ENCODE measurements around the gene NDNF. TPM values are rescaled to one million over a fixed set of nuclear protein-coding genes. Genes with fewer than 3 reads are reported as not detected.

Gene NDNF
- total RNA-seq, 4 donors from 2014 or later = 2.7 to 7.7 (median 4.0) TPM

DNA sequence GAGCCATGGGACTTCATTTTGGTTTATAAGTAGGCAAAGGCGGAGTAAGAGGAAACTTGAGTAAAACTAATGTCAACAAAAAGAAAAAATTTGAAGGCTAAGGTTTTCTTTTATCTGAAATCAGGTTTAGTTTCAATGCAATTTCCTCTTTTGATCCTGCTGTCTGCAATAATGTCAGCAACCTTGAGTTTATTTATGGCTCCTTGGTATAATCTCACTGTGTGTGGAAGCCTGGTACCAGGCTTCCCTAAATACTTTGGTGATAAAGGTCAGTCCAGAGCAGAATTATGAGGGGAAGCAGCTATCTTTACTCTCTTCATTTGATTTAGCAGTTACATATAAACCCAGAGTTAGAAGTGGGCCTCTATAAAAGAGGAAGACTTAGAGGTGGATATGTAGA is 57.8 kb downstream of the NDNF start:
- intact Hi-C loops (cut with DNase I) = no loop called here
- WGBS, 2 donors = 91% methylated on average over 1 of the region's 1 CpG

GRCh38 chr4:121011780-121012340 is 60.5 kb downstream of the NDNF start:
- Histone ChIP-seq H3K9me3 (no peaks in the 10 kb centered on the region), H3K4me3 (replicated peaks in 1 of 3) (no peak overlapping the region), H3K4me1 (no peaks in the 10 kb centered on the region), H3K27ac (no peak overlapping the region), H3K27me3 (no peaks in the 10 kb centered on the region), H3K36me3 (no peaks in the 10 kb centered on the region)
- no peak for DNase-seq
- 96 to 99% methylated on average over 1 of the region's 1 CpG for WGBS, 2 donors
- intact Hi-C loops (cut with DNase I) = no loop called here
- TF ChIP-seq POLR2A (IDR thresholded peaks at IDR 0.05) = no peak
- TF ChIP-seq, protein P1, sequence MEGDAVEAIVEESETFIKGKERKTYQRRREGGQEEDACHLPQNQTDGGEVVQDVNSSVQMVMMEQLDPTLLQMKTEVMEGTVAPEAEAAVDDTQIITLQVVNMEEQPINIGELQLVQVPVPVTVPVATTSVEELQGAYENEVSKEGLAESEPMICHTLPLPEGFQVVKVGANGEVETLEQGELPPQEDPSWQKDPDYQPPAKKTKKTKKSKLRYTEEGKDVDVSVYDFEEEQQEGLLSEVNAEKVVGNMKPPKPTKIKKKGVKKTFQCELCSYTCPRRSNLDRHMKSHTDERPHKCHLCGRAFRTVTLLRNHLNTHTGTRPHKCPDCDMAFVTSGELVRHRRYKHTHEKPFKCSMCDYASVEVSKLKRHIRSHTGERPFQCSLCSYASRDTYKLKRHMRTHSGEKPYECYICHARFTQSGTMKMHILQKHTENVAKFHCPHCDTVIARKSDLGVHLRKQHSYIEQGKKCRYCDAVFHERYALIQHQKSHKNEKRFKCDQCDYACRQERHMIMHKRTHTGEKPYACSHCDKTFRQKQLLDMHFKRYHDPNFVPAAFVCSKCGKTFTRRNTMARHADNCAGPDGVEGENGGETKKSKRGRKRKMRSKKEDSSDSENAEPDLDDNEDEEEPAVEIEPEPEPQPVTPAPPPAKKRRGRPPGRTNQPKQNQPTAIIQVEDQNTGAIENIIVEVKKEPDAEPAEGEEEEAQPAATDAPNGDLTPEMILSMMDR (IDR thresholded peaks at IDR 0.05) = no peak

More for the DNA sequence above, 57.8 kb downstream of the NDNF start:
- Histone ChIP-seq H3K9me3 (no peaks in the 10 kb centered on the region), H3K4me3 (replicated peaks in 1 of 3) (no peak overlapping the region), H3K27me3 (no peaks in the 10 kb centered on the region), H3K27ac (no peak overlapping the region), H3K4me1 (no peaks in the 10 kb centered on the region), H3K36me3 (no peaks in the 10 kb centered on the region)
- DNase-seq = no peak
- TF ChIP-seq POLR2A (IDR thresholded peaks at IDR 0.05) = no peak
- TF ChIP-seq, protein P1 (IDR thresholded peaks at IDR 0.05) = no peak

GRCh38 chr4:121011138-121011537 is 61.2 kb downstream of the NDNF start:
- WGBS, 2 donors = 82 to 86% methylated on average over 2 of the region's 2 CpGs

DNA sequence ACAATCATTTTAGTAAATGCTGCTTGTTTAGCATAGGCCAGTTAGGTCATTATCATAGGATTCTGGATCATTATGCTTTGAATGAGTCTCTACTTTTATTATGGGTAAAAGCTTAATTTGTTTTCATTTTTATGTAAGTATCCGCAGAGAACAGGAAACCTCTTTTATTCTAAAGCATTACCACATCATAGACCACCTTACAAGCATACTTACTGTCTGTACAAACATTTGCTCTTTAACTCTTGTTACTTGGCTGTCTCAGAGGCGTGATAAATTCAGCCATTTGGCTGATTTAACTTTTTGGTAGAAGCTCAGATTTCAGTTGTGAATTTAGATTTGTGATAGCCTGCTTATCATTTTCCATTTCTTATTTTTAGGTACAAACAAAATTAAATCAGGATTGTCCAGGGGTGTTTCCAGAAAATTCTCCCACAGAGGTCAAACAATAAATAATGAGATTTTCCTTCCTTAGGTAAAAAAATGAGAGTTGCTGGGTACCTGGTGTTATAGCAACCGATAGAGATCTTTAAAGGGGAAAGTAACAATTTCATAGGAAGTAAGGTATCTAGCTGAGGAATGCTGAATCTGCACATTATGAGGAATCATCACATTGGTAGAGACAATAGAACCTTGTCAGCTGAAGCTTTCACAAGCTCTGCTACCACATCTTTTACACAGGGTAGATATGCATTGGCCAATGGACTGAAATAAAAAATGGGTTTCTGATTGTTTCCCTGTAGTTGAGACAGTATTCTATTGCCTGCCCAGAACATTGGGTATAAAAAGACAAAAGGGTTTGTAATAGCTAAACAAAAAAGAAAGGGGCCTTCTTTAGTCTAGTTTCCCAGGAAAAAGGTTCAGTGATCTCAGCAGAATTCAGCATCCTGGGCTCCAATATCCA is 62.5 kb downstream of the NDNF start:
- Histone ChIP-seq H3K9me3 (no peaks in the 10 kb centered on the region), H3K27ac (no peak overlapping the region), H3K36me3 (no peaks in the 10 kb centered on the region), H3K27me3 (no peaks in the 10 kb centered on the region), H3K4me3 (replicated peaks in 1 of 3) (no peak overlapping the region), H3K4me1 (no peaks in the 10 kb centered on the region)
- no peak for TF ChIP-seq POLR2A (IDR thresholded peaks at IDR 0.05)
- TF ChIP-seq, protein P1 (IDR thresholded peaks at IDR 0.05) = no peak
- DNase-seq = no peak
- WGBS, 2 donors = 74 to 76% methylated on average over 3 of the region's 3 CpGs
- intact Hi-C loops (cut with DNase I) = no loop called here

More at GRCh38 chr4:121011138-121011537, 61.2 kb downstream of the NDNF start:
- H3K4me1 ChIP-seq = no peaks in the 10 kb centered on the region
- H3K36me3 ChIP-seq = no peaks in the 10 kb centered on the region
- no peak overlapping the region for H3K27ac ChIP-seq
- no peak for TF ChIP-seq POLR2A (IDR thresholded peaks at IDR 0.05)
- TF ChIP-seq, protein P1 (IDR thresholded peaks at IDR 0.05) = no peak
- DNase-seq = no peak
- intact Hi-C loops (cut with DNase I) = no loop called here
- no peaks in the 10 kb centered on the region for H3K27me3 ChIP-seq
- no peak overlapping the region for H3K4me3 ChIP-seq (replicated peaks in 1 of 3)
- no peaks in the 10 kb centered on the region for H3K9me3 ChIP-seq

GRCh38 chr4:121007660-121008059 is 64.7 kb downstream of the NDNF start:
- Histone ChIP-seq H3K27ac (no peak overlapping the region), H3K4me1 (no peaks in the 10 kb centered on the region), H3K4me3 (replicated peaks in 1 of 3) (no peak overlapping the region), H3K36me3 (no peaks in the 10 kb centered on the region), H3K9me3 (no peaks in the 10 kb centered on the region), H3K27me3 (no peaks in the 10 kb centered on the region)
- TF ChIP-seq, protein P1 (IDR thresholded peaks at IDR 0.05) = no peak
- TF ChIP-seq POLR2A (IDR thresholded peaks at IDR 0.05) = no peak
- 0% methylated on average over 1 of the region's 1 CpG for WGBS, 2 donors
- DNase-seq = no peak
- intact Hi-C loops (cut with DNase I) = no loop called here
